Activated naive CD8-positive, alpha-beta T cell treated with anti-CD3 and anti-CD28 coated beads for 36 hours (primary cell): ENCODE measurements around the gene JAKMIP1. TPM values are rescaled to one million over a fixed set of nuclear protein-coding genes. Genes with fewer than 3 reads are reported as not detected.

ENCODE experiments used
- DNase-seq: peaks from one replicate; pipeline ENCODE4 v3.0.0; 2021
- H3K27ac Mint-ChIP-seq: one replicate; pipeline ENCODE4 v1.8.0; 2022; ENCODE audit warnings: mild to moderate bottlenecking, moderate library complexity, mixed read lengths
- H3K27me3 Mint-ChIP-seq: one replicate; pipeline ENCODE4 v1.8.0; 2022; ENCODE audit warnings: mild to moderate bottlenecking, mixed read lengths
- H3K36me3 Mint-ChIP-seq: one replicate; pipeline ENCODE4 v1.8.0; 2021; ENCODE audit warnings: mild to moderate bottlenecking, mixed read lengths
- H3K4me1 Mint-ChIP-seq: one replicate; pipeline ENCODE4 v1.8.0; 2021; ENCODE audit warnings: mixed read lengths
- H3K4me3 Mint-ChIP-seq: one replicate; pipeline ENCODE4 v1.8.0; 2022; ENCODE audit warnings: mild to moderate bottlenecking, moderate library complexity, mixed read lengths
- H3K9me3 Mint-ChIP-seq: one replicate; pipeline ENCODE4 v1.8.0; 2022; ENCODE audit warnings: mixed read lengths
- total RNA-seq, 2 experiments: library from RNA; stranded (reverse); gene quantifications; one replicate each; pipeline ENCODE4 v1.2.3, GENCODE V29; 2021

The JAKMIP1 gene
- total RNA-seq, 2 experiments from 2014 or later: 1.0 to 1.6 TPM

- no peaks in the 10 kb centered on the region for H3K4me1 Mint-ChIP-seq
- DNase-seq: no peak
- no peaks in the 10 kb centered on the region for H3K9me3 Mint-ChIP-seq
- no peaks in the 10 kb centered on the region for H3K36me3 Mint-ChIP-seq
- H3K27me3 Mint-ChIP-seq: peaks cover 4% of the 10 kb centered on the region
- no peak overlapping the region for H3K4me3 Mint-ChIP-seq
- H3K27ac Mint-ChIP-seq: no peak overlapping the region
Measured at GRCh38 chr4:6137747-6138135, 62.6 kb downstream of the JAKMIP1 start.

DNA sequence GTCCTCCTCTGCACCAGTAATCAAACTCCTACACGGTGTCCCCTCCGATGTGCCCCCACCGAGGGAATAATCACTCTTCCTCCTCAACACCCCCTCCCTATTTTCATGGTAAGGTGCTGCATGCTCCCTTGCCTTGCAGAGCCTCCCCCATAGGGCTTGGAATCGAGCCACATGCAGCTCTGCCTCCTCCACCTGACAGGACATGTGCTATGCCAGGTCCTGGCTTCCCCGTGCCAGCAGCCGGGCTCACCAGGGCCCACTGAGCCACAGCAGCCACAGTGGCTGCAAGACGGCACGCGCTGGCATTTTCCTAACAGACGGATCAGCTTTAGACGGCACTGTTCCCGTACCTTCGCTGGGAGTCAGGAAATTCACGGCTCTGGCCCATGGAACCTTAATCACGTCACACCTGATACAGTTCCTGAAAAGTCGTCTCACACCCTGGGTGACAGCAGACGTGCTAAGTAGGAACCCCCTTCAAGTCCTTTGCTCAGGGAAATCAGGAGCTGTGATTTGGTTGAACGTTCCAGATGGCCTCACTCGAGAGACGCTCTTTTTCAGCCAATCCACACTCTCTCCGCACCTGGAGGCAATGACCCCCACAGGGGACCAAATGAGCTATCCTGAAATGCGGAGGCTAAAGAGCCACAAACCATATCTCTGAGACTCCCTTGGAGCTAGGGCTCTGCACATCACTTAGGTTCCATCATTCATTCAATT, 63.2 kb downstream of the JAKMIP1 start:
- no peaks in the 10 kb centered on the region for H3K9me3 Mint-ChIP-seq
- no peak overlapping the region for H3K27ac Mint-ChIP-seq
- H3K36me3 Mint-ChIP-seq: no peaks in the 10 kb centered on the region
- no peak overlapping the region for H3K4me3 Mint-ChIP-seq
- H3K27me3 Mint-ChIP-seq: peaks cover 4% of the 10 kb centered on the region
- DNase-seq: no peak
- H3K4me1 Mint-ChIP-seq: no peaks in the 10 kb centered on the region

DNA sequence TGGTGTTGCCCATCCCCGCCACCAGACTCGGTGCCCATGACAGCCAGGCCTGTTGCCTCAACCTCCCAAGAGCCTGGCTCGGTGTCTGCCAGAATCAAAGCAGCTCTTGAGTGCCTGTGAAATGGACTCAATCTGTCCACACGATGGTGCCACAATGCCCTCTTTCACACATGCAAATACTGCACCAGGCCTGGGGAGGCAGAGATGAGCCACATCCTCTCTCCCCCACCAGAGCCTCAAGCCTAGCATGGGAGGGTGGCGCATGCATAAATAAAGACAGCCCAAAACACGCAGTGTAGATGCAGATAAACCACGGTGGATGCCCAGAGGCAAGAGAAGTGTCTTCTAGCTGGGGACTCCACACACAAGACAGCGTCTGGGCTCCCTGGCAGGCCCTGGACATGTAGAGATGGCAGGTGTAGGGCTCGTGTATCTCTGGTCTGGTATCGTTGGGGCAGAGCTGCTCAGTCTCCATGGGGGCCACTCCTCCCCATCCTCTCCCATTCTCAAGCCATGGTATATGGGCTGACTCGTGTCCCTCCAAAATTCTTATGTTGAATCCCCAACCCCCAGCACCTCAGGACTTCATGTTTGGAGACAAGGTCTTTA, 65.6 kb downstream of the JAKMIP1 start:
- no peak for DNase-seq
- Mint-ChIP-seq H3K36me3 (no peaks in the 10 kb centered on the region), H3K4me1 (no peaks in the 10 kb centered on the region), H3K27ac (no peak overlapping the region), H3K27me3 (peaks cover 4% of the 10 kb centered on the region), H3K9me3 (no peaks in the 10 kb centered on the region), H3K4me3 (no peak overlapping the region)

DNA sequence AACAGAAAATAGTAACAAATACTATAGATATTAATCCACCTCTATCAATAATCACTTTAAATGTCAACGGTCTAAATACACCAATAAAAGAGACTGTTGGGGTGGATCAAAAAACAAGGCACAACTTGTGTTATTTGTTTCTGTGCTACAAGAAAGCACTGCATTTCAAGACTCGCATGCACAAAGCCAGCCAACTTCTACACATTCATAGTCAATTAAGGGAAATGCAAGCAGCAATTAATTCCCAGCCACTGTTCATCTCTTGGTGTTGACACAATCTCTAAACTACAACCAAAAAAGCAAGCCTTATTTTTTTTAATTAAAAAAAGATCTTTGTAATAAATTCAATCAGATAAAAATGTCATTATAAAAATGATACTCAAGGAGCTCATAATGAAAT, 67.6 kb downstream of the JAKMIP1 start:
- DNase-seq: no peak
- Mint-ChIP-seq H3K36me3 (no peaks in the 10 kb centered on the region), H3K27me3 (peaks cover 3% of the 10 kb centered on the region), H3K9me3 (no peaks in the 10 kb centered on the region), H3K4me3 (no peak overlapping the region), H3K4me1 (no peaks in the 10 kb centered on the region), H3K27ac (no peak overlapping the region)

- H3K27ac Mint-ChIP-seq: no peak overlapping the region
- no peak for DNase-seq
- H3K4me3 Mint-ChIP-seq: no peak overlapping the region
- no peaks in the 10 kb centered on the region for H3K9me3 Mint-ChIP-seq
- no peaks in the 10 kb centered on the region for H3K36me3 Mint-ChIP-seq
- H3K4me1 Mint-ChIP-seq: no peaks in the 10 kb centered on the region
- H3K27me3 Mint-ChIP-seq: peaks cover 3% of the 10 kb centered on the region
Measured at GRCh38 chr4:6128221-6128850, 72.0 kb downstream of the JAKMIP1 start.

GRCh38 chr4:6126971-6127745, 73.2 kb downstream of the JAKMIP1 start:
- peaks cover 3% of the 10 kb centered on the region for H3K27me3 Mint-ChIP-seq
- no peaks in the 10 kb centered on the region for H3K4me1 Mint-ChIP-seq
- H3K4me3 Mint-ChIP-seq: no peak overlapping the region
- DNase-seq: no peak
- no peaks in the 10 kb centered on the region for H3K36me3 Mint-ChIP-seq
- no peak overlapping the region for H3K27ac Mint-ChIP-seq
- no peaks in the 10 kb centered on the region for H3K9me3 Mint-ChIP-seq

DNA sequence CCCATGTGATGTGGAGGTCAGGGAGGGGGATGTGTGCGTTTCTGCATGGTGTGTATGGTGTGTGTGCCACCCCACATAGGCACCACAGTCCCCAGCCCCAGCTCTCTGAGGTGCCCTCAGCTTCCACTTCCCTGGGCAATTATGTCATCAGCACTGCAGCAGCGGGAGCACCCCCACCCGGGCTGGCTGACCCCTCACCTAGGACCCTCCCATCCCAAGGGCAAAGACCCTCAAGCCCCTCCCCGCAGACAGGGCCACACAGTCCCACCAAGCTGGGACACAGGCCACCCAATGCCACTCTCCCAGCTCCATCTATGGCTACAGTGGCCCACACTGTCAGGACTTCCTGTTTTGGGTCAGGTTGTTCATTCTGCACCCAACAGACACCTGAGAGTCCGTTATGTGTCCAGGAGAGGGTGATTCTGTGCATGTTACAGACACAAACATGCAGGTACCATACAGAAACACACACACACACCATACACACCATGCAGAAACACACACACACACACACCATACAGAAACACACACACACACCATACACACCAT, 75.2 kb downstream of the JAKMIP1 start:
- Mint-ChIP-seq H3K4me3 (no peak overlapping the region), H3K9me3 (no peaks in the 10 kb centered on the region), H3K36me3 (no peaks in the 10 kb centered on the region), H3K27me3 (peaks cover 3% of the 10 kb centered on the region), H3K27ac (no peak overlapping the region), H3K4me1 (no peaks in the 10 kb centered on the region)
- DNase-seq: no peak

- Mint-ChIP-seq H3K9me3 (no peaks in the 10 kb centered on the region), H3K27ac (no peak overlapping the region), H3K27me3 (no peaks in the 10 kb centered on the region), H3K4me3 (no peak overlapping the region), H3K4me1 (no peaks in the 10 kb centered on the region), H3K36me3 (no peaks in the 10 kb centered on the region)
- DNase-seq: no peak
Measured at GRCh38 chr4:6124386-6125102, 75.8 kb downstream of the JAKMIP1 start.

GRCh38 chr4:6123976-6124375, 76.4 kb downstream of the JAKMIP1 start:
- no peak overlapping the region for H3K4me3 Mint-ChIP-seq
- DNase-seq: no peak
- no peaks in the 10 kb centered on the region for H3K27me3 Mint-ChIP-seq
- no peak overlapping the region for H3K27ac Mint-ChIP-seq
- H3K4me1 Mint-ChIP-seq: no peaks in the 10 kb centered on the region
- H3K36me3 Mint-ChIP-seq: no peaks in the 10 kb centered on the region
- no peaks in the 10 kb centered on the region for H3K9me3 Mint-ChIP-seq

DNA sequence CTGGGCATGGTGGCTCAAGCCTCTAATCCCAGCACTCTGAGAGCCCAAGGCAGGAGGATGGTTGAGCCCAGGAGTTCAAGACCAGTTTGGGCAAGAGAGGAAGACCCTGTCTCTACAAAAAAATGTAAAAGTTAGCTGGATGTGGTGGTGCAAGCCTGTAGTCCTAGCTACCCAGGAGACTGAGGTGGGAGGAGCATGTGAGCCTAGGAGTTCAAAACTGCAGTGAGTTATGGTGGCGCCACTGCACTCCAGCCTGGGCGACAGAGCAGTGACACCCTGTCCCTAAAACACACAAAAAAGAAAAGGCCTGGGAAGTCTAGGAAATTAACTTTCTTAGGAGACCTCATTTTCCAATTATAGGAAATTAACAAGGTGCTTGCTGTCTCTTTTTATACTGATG, 76.8 kb downstream of the JAKMIP1 start:
- H3K4me1 Mint-ChIP-seq: no peaks in the 10 kb centered on the region
- H3K36me3 Mint-ChIP-seq: no peaks in the 10 kb centered on the region
- no peaks in the 10 kb centered on the region for H3K9me3 Mint-ChIP-seq
- DNase-seq: no peak
- H3K4me3 Mint-ChIP-seq: no peak overlapping the region
- H3K27ac Mint-ChIP-seq: no peak overlapping the region
- no peaks in the 10 kb centered on the region for H3K27me3 Mint-ChIP-seq

DNA sequence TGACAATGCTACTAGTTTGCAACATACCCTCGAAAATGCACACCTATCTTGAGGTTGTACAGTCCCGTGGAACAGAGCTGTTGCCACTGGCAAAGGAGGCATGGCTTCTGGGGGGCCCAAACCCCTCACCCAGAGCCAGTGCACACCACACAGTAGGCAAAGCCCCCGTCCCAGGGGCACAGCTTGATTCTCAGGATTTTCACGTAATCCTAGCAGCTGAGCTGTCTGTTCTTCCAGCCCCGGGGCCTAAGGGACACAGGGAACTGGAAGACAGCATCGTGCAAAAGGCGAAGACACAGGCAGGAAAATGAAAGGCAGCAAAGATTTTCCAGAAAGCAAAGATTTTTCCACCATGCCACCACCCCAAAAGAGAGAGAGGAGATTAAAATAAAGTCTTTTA, 77.2 kb downstream of the JAKMIP1 start:
- Mint-ChIP-seq H3K36me3 (no peaks in the 10 kb centered on the region), H3K4me1 (no peaks in the 10 kb centered on the region), H3K27me3 (no peaks in the 10 kb centered on the region), H3K4me3 (no peak overlapping the region), H3K9me3 (no peaks in the 10 kb centered on the region), H3K27ac (no peak overlapping the region)
- no peak for DNase-seq

DNA sequence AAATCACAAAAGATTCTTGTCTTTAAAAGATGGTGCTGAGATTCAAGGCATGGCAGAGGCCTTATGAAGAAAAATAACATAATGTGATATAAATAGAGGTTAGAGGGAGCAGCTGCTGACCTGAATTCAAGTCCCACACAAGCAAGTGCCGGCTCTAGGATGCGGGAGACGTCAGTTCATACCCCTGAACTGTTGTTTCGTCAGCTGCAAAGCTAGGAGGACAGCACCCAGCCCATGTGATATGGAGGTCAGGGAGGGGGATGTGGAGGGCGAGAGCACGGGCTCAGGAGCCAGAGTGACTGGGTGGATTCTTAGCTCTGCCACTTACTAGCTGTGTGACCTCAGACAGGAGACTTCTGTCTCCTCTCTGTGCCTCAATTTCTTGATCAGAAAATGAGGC, 77.9 kb downstream of the JAKMIP1 start:
- Mint-ChIP-seq H3K4me3 (no peak overlapping the region), H3K4me1 (no peaks in the 10 kb centered on the region), H3K27ac (no peak overlapping the region), H3K27me3 (no peaks in the 10 kb centered on the region), H3K36me3 (no peaks in the 10 kb centered on the region), H3K9me3 (no peaks in the 10 kb centered on the region)
- no peak for DNase-seq

DNA sequence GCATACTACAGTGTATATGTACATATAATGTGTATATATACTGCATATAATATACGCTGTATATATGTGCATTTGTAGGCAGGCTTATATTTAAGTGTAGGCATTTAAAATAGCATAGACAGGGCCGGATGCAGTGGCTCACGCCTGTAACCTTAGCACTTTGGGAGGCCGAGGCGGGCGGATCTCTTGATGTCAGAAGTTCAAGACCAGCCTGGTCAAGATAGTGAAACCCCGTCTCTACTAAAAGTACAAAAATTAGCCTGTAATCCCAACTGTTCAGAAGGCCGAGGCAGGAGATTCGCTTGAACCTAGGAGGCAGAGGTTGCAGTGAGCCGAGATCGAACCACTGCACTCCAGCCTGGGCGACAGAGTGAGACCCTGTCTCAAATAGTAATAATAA, 78.4 kb downstream of the JAKMIP1 start:
- Mint-ChIP-seq H3K27me3 (peaks cover 4% of the 10 kb centered on the region), H3K27ac (no peak overlapping the region), H3K36me3 (no peaks in the 10 kb centered on the region), H3K4me1 (no peaks in the 10 kb centered on the region), H3K9me3 (no peaks in the 10 kb centered on the region), H3K4me3 (no peak overlapping the region)
- DNase-seq: no peak

- no peaks in the 10 kb centered on the region for H3K4me1 Mint-ChIP-seq
- no peak overlapping the region for H3K4me3 Mint-ChIP-seq
- H3K27ac Mint-ChIP-seq: no peak overlapping the region
- peaks cover 10% of the 10 kb centered on the region for H3K27me3 Mint-ChIP-seq
- H3K9me3 Mint-ChIP-seq: no peaks in the 10 kb centered on the region
- H3K36me3 Mint-ChIP-seq: no peaks in the 10 kb centered on the region
- DNase-seq: no peak
Measured at GRCh38 chr4:6121276-6121850, 79.0 kb downstream of the JAKMIP1 start.
